ENCODE data around the gene TXNIP. TPM values are rescaled to one million over a fixed set of nuclear protein-coding genes. Genes with fewer than 3 reads are reported as not detected.

Gene TXNIP
- total RNA-seq, 4 donors from 2014 or later = 94.9 to 942 (median 328) TPM

- Histone ChIP-seq H3K36me3 (no peaks in the 10 kb centered on the region), H3K4me3 (peak overlapping the region; percentile 37 to 79 (median 62)), H3K27me3 (peaks cover 0 to 10% (median 0%) of the 10 kb centered on the region in 4 donors), H3K4me1 (peaks cover 30 to 97% (median 53%) of the 10 kb centered on the region in 3 donors), H3K9me3 (no peaks in the 10 kb centered on the region), H3K27ac (peak overlapping the region; percentile 68 to 96 (median 92))
- TF ChIP-seq CTCF (IDR thresholded peaks at IDR 0.05) = no peak
- TF ChIP-seq POLR2A (IDR thresholded peaks at IDR 0.05) = no peak
- WGBS, 2 donors = 40 to 60% methylated on average over 1 of the region's 12 CpGs
- intact Hi-C loops (cut with DNase I) = loop anchor here (5.0 kb wide), 1 partner anchor 43 kb away; the partner anchor contains the start of gene PEX11B
- DNase-seq = no peak
These were observed 36.4 kb downstream of the TXNIP start for GRCh38 chr1:145959957-145960467.

GRCh38 chr1:145959333-145959732 lies 37.0 kb downstream of the TXNIP start:
- peaks cover 0 to 10% (median 0%) of the 10 kb centered on the region in 4 donors for H3K27me3 ChIP-seq
- peak overlapping the region in 3 of 4 donors; percentile 89 to 96 (median 94) for H3K27ac ChIP-seq
- no peak overlapping the region for H3K4me3 ChIP-seq
- TF ChIP-seq CTCF (IDR thresholded peaks at IDR 0.05) = no peak
- no peak for TF ChIP-seq POLR2A (IDR thresholded peaks at IDR 0.05)
- DNase-seq = no peak
- intact Hi-C loops (cut with DNase I) = no loop called here
- peaks cover 30 to 98% (median 56%) of the 10 kb centered on the region in 3 donors for H3K4me1 ChIP-seq
- H3K36me3 ChIP-seq = no peaks in the 10 kb centered on the region
- H3K9me3 ChIP-seq = no peaks in the 10 kb centered on the region

GRCh38 chr1:145958734-145959133 lies 37.6 kb downstream of the TXNIP start:
- no peak for TF ChIP-seq POLR2A (IDR thresholded peaks at IDR 0.05)
- no peak for TF ChIP-seq CTCF (IDR thresholded peaks at IDR 0.05)
- Histone ChIP-seq H3K27me3 (peaks cover 0 to 10% (median 0%) of the 10 kb centered on the region in 4 donors), H3K4me3 (no peak overlapping the region), H3K27ac (peak overlapping the region in 3 of 4 donors; percentile 94 to 100 (median 96)), H3K36me3 (no peaks in the 10 kb centered on the region), H3K9me3 (no peaks in the 10 kb centered on the region), H3K4me1 (peaks cover 25 to 98% (median 53%) of the 10 kb centered on the region in 3 donors)
- intact Hi-C loops (cut with DNase I) = no loop called here
- DNase-seq = no peak

GRCh38 chr1:145957443-145958319 lies 38.7 kb downstream of the TXNIP start, which contains the start of gene LIX1L:
Gene LIX1L, minus strand, starts transcription at chr1:145958017. Its CDS starts 90 bp downstream, at chr1:145957927.
- Histone ChIP-seq H3K4me3 (peak within 1 kb of the TSS; percentile 61 to 98 (median 68)), H3K27ac (peak within 1 kb of the TSS; percentile 87 to 100 (median 95)), H3K36me3 (no peaks in the 10 kb centered on the region), H3K9me3 (no peaks in the 10 kb centered on the region), H3K4me1 (peaks cover 17 to 95% (median 43%) of the 10 kb centered on the region in 3 donors), H3K27me3 (peaks cover 0 to 10% (median 0%) of the 10 kb centered on the region in 4 donors)
- intact Hi-C loops (cut with DNase I) = no loop called here
- 0 to 1% methylated on average over 18 to 24 of the region's 60 CpGs for WGBS, 2 donors
- peak; percentile 83 for DNase-seq
- peak in 2 of 4 donors; percentile 68 to 89 for TF ChIP-seq POLR2A (IDR thresholded peaks at IDR 0.05)
- no peak for TF ChIP-seq CTCF (IDR thresholded peaks at IDR 0.05)

Data from esophagus squamous epithelium (tissue), 5 donors.